Vagina (tissue), 2 donors: Measurements from ENCODE around the gene IFNL3. TPM values are rescaled to one million over a fixed set of nuclear protein-coding genes. Genes with fewer than 3 reads are reported as not detected.

Source experiments
- DNase-seq, 2 donors: peaks; one replicate each; pipeline ENCODE4 v3.0.0-alpha.2; 2017; ENCODE audit errors: extremely low spot score in 2 of 2
- H3K27ac ChIP-seq: fragments of 200-600 bp; sonication (generic); one replicate; pipeline ENCODE4 v1.5.1; 2019
- H3K27me3 ChIP-seq: fragments of 200-600 bp; sonication (generic); one replicate; pipeline ENCODE4 v1.5.1; 2019
- H3K36me3 ChIP-seq, 2 donors: fragments of 200-600 bp; sonication (generic); one replicate each; pipeline ENCODE4 v1.5.1; 2017 to 2019
- H3K4me1 ChIP-seq: fragments of 200-600 bp; sonication (generic); one replicate; pipeline ENCODE4 v1.5.1; 2019
- H3K4me3 ChIP-seq, 2 donors: fragments of 200-600 bp; sonication (generic); 1 replicate in 1 of 2; 2 replicates in 1 of 2; pipeline ENCODE4 v1.5.1; 2016 to 2019
- H3K9me3 ChIP-seq: fragments of 200-600 bp; sonication (generic); one replicate; pipeline ENCODE4 v1.5.1; 2019
- POLR2A ChIP-seq, 2 donors: fragments of 450-650 bp; IDR thresholded peaks; one replicate each; pipeline ENCODE4 v1.6.1; 2017; ENCODE audit warnings: antibody characterized with exemption in 2 of 2, mild to moderate bottlenecking in 2 of 2, moderate library complexity in 2 of 2
- POLR2AphosphoS5 ChIP-seq, 2 donors: sonication (generic); formaldehyde crosslinking; IDR thresholded peaks; one replicate each; pipeline ENCODE4 v1.9.0; 2017; ENCODE audit warnings: antibody characterized with exemption in 2 of 2, mild to moderate bottlenecking in 2 of 2, low read depth in 1 of 2; ENCODE audit not compliant: insufficient read depth in 1 of 2
- intact Hi-C: fragments of 100-400 bp; cut with DNase I; formaldehyde crosslinking; loops from one replicate; pipeline ENCODE4 v1.15.1; 2023
- total RNA-seq: library from RNA; depleted of rRNA; stranded (reverse); fragments of >200 nt; gene quantifications from one replicate; pipeline ENCODE4 v1.2.3, GENCODE V29; 2016
- TF ChIP-seq, protein P1 (sequence below), 3 experiments: fragments of 450-650 bp in 2 of 3; fragments of 200-600 bp in 1 of 3; sonication (generic) in 1 of 3; IDR thresholded peaks; one replicate each; pipeline ENCODE4 v1.5.1; 2017 to 2019; ENCODE audit warnings: antibody characterized with exemption in 3 of 3, mild to moderate bottlenecking in 2 of 3, moderate library complexity in 2 of 3

IFNL3 gene
- total RNA-seq, 1 donor from 2014 or later, result not detected

DNA sequence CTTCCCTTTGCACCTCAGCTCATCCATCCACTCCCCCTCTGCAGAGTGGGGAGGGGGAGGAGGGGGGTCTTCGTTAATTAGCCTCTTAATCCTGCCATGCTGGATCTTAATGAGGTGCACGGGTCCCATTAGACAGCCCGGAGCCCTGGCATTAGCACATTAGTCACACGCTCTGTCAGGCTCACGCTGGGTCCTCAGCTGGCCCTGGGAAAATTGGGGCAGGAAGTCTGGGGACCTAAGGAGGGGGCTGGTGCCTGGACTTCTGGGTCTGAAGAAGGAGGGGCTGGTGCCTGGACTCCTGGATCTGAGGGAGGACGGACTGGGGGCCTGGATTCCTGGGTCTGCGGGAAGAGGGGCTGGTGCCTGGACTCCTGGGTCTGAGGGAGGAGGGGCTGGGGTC lies 48.5 kb downstream of the IFNL3 start:
- Histone ChIP-seq H3K36me3 (no peaks in the 10 kb centered on the region), H3K27me3 (no peaks in the 10 kb centered on the region), H3K4me1 (peaks cover 4% of the 10 kb centered on the region), H3K27ac (no peak overlapping the region), H3K4me3 (no peak overlapping the region), H3K9me3 (no peaks in the 10 kb centered on the region)
- TF ChIP-seq, protein P1, sequence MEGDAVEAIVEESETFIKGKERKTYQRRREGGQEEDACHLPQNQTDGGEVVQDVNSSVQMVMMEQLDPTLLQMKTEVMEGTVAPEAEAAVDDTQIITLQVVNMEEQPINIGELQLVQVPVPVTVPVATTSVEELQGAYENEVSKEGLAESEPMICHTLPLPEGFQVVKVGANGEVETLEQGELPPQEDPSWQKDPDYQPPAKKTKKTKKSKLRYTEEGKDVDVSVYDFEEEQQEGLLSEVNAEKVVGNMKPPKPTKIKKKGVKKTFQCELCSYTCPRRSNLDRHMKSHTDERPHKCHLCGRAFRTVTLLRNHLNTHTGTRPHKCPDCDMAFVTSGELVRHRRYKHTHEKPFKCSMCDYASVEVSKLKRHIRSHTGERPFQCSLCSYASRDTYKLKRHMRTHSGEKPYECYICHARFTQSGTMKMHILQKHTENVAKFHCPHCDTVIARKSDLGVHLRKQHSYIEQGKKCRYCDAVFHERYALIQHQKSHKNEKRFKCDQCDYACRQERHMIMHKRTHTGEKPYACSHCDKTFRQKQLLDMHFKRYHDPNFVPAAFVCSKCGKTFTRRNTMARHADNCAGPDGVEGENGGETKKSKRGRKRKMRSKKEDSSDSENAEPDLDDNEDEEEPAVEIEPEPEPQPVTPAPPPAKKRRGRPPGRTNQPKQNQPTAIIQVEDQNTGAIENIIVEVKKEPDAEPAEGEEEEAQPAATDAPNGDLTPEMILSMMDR (IDR thresholded peaks at IDR 0.05), result no peak
- TF ChIP-seq POLR2A (IDR thresholded peaks at IDR 0.05) (no peak), POLR2AphosphoS5 (IDR thresholded peaks at IDR 0.05; ENCODE audit: insufficient read depth in 1 of 2, low read depth in 1 of 2) (no peak)
- intact Hi-C loops, result no loop called here
- DNase-seq, result no peak

DNA sequence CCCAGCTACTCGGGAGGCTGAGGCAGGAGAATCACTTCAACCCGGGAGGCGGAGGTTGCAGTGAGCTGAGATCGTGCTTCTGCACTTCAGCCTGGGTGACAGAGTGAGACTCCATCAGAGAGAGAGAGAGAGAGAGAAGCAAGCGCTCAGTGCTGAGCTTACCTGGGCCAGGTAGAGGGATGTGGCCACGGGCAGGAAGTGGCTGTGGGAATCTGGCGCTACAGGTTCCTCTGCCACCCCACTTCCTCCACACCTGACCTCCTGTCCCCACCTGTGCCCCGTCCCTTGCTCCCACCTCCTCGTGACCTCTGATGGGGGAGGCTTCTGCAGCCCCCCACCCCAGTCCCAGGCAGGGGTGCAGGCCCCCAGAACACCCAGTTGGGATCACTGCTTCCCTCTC lies 49.1 kb downstream of the IFNL3 start:
- no peaks in the 10 kb centered on the region for H3K27me3 ChIP-seq
- TF ChIP-seq, protein P1 (IDR thresholded peaks at IDR 0.05), result no peak
- TF ChIP-seq POLR2AphosphoS5 (IDR thresholded peaks at IDR 0.05; ENCODE audit: insufficient read depth in 1 of 2, low read depth in 1 of 2) (no peak), POLR2A (IDR thresholded peaks at IDR 0.05) (no peak)
- H3K36me3 ChIP-seq, result no peaks in the 10 kb centered on the region
- no peak for DNase-seq
- no peak overlapping the region for H3K4me3 ChIP-seq
- H3K27ac ChIP-seq, result no peak overlapping the region
- no peaks in the 10 kb centered on the region for H3K9me3 ChIP-seq
- peaks cover 4% of the 10 kb centered on the region for H3K4me1 ChIP-seq
- intact Hi-C loops, result no loop called here

DNA sequence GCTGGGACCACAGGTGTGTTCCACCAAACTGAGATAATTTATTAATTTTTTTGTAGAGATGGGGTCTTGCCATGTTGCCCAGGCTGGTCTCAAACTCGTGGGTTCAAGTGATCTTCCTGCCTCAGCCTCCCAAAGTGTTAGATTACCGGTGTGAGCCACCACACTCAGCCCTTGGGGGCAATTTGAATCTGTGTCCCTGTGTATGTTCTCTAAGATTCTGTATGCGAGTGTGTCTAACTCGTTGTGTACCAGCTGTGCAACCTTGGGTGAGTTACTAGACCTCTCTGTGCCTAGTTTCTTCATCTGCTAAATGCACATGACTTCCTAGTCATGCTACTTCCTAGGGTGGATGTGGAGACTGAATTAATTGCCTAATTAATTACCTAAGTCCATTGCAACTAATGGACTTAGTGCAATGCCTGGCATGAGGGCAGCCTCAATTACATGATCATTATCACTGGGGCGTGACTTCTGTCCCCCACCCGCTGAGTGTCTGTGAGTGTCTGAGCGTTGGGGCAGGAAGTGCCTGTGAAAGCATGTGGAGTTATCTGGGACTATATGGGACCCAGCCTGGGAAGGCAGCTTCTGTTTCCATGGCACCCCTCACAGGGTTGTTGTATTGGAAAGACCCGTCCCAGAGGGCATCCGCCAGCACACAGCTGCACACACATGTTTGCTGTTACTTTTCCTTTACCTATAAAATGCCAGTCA lies 49.8 kb downstream of the IFNL3 start:
- intact Hi-C loops, result no loop called here
- H3K36me3 ChIP-seq, result no peaks in the 10 kb centered on the region
- H3K27ac ChIP-seq, result no peak overlapping the region
- TF ChIP-seq POLR2AphosphoS5 (IDR thresholded peaks at IDR 0.05; ENCODE audit: insufficient read depth in 1 of 2, low read depth in 1 of 2), result no peak
- TF ChIP-seq, protein P1 (IDR thresholded peaks at IDR 0.05), result no peak
- TF ChIP-seq POLR2A (IDR thresholded peaks at IDR 0.05), result no peak
- no peak overlapping the region for H3K4me3 ChIP-seq
- DNase-seq, result no peak
- H3K9me3 ChIP-seq, result no peaks in the 10 kb centered on the region
- peaks cover 4% of the 10 kb centered on the region for H3K4me1 ChIP-seq
- no peaks in the 10 kb centered on the region for H3K27me3 ChIP-seq

DNA sequence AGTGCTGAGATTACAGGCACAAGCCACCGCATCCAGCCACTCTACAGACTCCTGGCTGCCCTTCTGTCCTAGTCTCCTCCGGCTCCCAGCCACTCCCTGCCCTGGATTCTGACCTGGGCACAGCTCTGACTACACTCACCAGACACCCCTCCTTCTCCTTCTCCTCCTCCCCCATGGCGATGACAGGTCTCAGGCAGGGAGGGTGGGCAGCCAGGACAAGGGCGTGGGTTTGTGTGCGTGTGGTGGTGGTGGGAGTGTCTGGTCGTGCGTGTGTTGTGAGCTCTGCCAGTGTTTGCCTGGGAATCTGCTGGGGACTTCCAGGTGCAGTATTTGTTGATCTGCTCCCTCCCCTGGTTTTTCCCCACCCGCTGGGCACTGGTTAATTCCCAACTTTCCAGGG lies 51.0 kb downstream of the IFNL3 start:
- peaks cover 4% of the 10 kb centered on the region for H3K4me1 ChIP-seq

More for the DNA sequence above, 51.0 kb downstream of the IFNL3 start:
- Histone ChIP-seq H3K27me3 (no peaks in the 10 kb centered on the region), H3K9me3 (no peaks in the 10 kb centered on the region), H3K36me3 (no peaks in the 10 kb centered on the region), H3K27ac (no peak overlapping the region), H3K4me3 (no peak overlapping the region)
- intact Hi-C loops, result no loop called here
- TF ChIP-seq, protein P1 (IDR thresholded peaks at IDR 0.05), result no peak
- TF ChIP-seq POLR2A (IDR thresholded peaks at IDR 0.05) (no peak), POLR2AphosphoS5 (IDR thresholded peaks at IDR 0.05; ENCODE audit: insufficient read depth in 1 of 2, low read depth in 1 of 2) (no peak)
- no peak for DNase-seq

Other genes with a start within 250 kb of the IFNL3 start
- gene FBXO27, start 212.5 kb downstream of the IFNL3 start, total RNA-seq, result 3.7 TPM
- gene ACP7, start 160.6 kb downstream of the IFNL3 start, total RNA-seq, result not detected
- 19.4 TPM for gene PAK4, start 119.2 kb downstream of the IFNL3 start, total RNA-seq
- gene NCCRP1, start 48.0 kb downstream of the IFNL3 start, total RNA-seq, result 41.7 TPM
- not detected for gene SYCN, start 40.7 kb downstream of the IFNL3 start, total RNA-seq
- not detected for gene IFNL4, start 3.9 kb upstream of the IFNL3 start, total RNA-seq
- not detected for gene IFNL2, start 23.4 kb upstream of the IFNL3 start, total RNA-seq
- gene IFNL1, start 51.4 kb upstream of the IFNL3 start, total RNA-seq, result not detected
- 3.9 TPM for gene LRFN1, start 75.9 kb upstream of the IFNL3 start, total RNA-seq
- 7.1 TPM for gene GMFG, start 91.0 kb upstream of the IFNL3 start, total RNA-seq
- gene SAMD4B, start 97.4 kb upstream of the IFNL3 start, total RNA-seq, result 128 TPM
- gene PAF1, start 146.1 kb upstream of the IFNL3 start, total RNA-seq, result 70.2 TPM
- 37.8 TPM for gene MED29, start 146.4 kb upstream of the IFNL3 start, total RNA-seq
- 631 TPM for gene ZFP36, start 161.8 kb upstream of the IFNL3 start, total RNA-seq
- gene PLEKHG2, start 167.7 kb upstream of the IFNL3 start, total RNA-seq, result 18.9 TPM
- 3,724 TPM for gene RPS16, start 190.9 kb upstream of the IFNL3 start, total RNA-seq
- 113 TPM for gene SUPT5H, start 200.6 kb upstream of the IFNL3 start, total RNA-seq
- gene TIMM50, start 235.8 kb upstream of the IFNL3 start, total RNA-seq, result 65.3 TPM